ENCODE results near the gene EDN3. TPM values are rescaled to one million over a fixed set of nuclear protein-coding genes. Genes with fewer than 3 reads are reported as not detected.

The EDN3 gene
- 10 to 100 TPM in 1 of 2 donors, 1 to 10 TPM in 1; 6.5 to 31.1 TPM for total RNA-seq
- 1 to 10 TPM; 7.7 to 9.1 TPM for polyA plus RNA-seq (ENCODE audit: insufficient read length in 2 of 2)
- long read RNA-seq, donor 1, partial matches to known transcripts = 6 of 8 reads
- long read RNA-seq, donor 1, other reads (novel, unspliced or antisense) = 0 of 8 reads
- long read RNA-seq, donor 2 = 0 reads
- long read RNA-seq, donor 3, partial matches to known transcripts = 0 of 8 reads
- long read RNA-seq, donor 3, other reads (novel, unspliced or antisense) = 0 of 8 reads
- long read RNA-seq, donor 4, partial matches to known transcripts = 0 of 2 reads
- long read RNA-seq, donor 4, other reads (novel, unspliced or antisense) = 0 of 2 reads

GRCh38 chr20:59300333-59301081 lies at the start of gene EDN3:
Gene EDN3 (plus strand): TSS chr20:59300611. CDS start chr20:59300813, 202 bp downstream.
- Histone ChIP-seq H3K9me3 (ENCODE audit: control insufficient read depth, insufficient read depth, low read length) (no peaks in the 10 kb centered on the region), H3K4me1 (ENCODE audit: control insufficient read depth, insufficient read depth, low read length) (peaks cover 10% of the 10 kb centered on the region), H3K27ac (ENCODE audit: low read depth, low read length) (peak within 1 kb of the TSS; percentile 25), H3K36me3 (ENCODE audit: control insufficient read depth, insufficient read depth, low read length) (no peaks in the 10 kb centered on the region), H3K4me3 (ENCODE audit: low read depth, low read length) (peak within 1 kb of the TSS; percentile 18), H3K27me3 (ENCODE audit: control insufficient read depth, insufficient read depth, low read length) (peaks cover 31% of the 10 kb centered on the region)
- no peak for DNase-seq (ENCODE audit: low read depth in 4 of 6, low spot score in 6 of 6)
- WGBS (ENCODE audit: insufficient coverage) = under 1% methylated on average over 71 of the region's 77 CpGs

- 100% methylated on average over 1 of the region's 6 CpGs for WGBS (ENCODE audit: insufficient coverage)
These were observed 47.1 kb upstream of the EDN3 start for GRCh38 chr20:59253325-59253724.

GRCh38 chr20:59253779-59254319 lies 46.6 kb upstream of the EDN3 start:
- Histone ChIP-seq H3K4me3 (ENCODE audit: low read depth, low read length) (no peak overlapping the region), H3K27ac (ENCODE audit: low read depth, low read length) (no peak overlapping the region), H3K36me3 (ENCODE audit: control insufficient read depth, insufficient read depth, low read length) (no peaks in the 10 kb centered on the region), H3K4me1 (ENCODE audit: control insufficient read depth, insufficient read depth, low read length) (no peaks in the 10 kb centered on the region), H3K27me3 (ENCODE audit: control insufficient read depth, insufficient read depth, low read length) (peaks cover 3% of the 10 kb centered on the region), H3K9me3 (ENCODE audit: control insufficient read depth, insufficient read depth, low read length) (peaks cover 2% of the 10 kb centered on the region)
- DNase-seq (ENCODE audit: low read depth in 4 of 6, low spot score in 6 of 6) = no peak
- WGBS (ENCODE audit: insufficient coverage) = 66% methylated on average over 4 of the region's 4 CpGs

More at GRCh38 chr20:59253325-59253724, 47.1 kb upstream of the EDN3 start:
- H3K36me3 ChIP-seq (ENCODE audit: control insufficient read depth, insufficient read depth, low read length) = no peaks in the 10 kb centered on the region
- peaks cover 3% of the 10 kb centered on the region for H3K27me3 ChIP-seq (ENCODE audit: control insufficient read depth, insufficient read depth, low read length)
- DNase-seq (ENCODE audit: low read depth in 4 of 6, low spot score in 6 of 6) = no peak
- no peak overlapping the region for H3K4me3 ChIP-seq (ENCODE audit: low read depth, low read length)
- H3K9me3 ChIP-seq (ENCODE audit: control insufficient read depth, insufficient read depth, low read length) = peaks cover 2% of the 10 kb centered on the region
- H3K27ac ChIP-seq (ENCODE audit: low read depth, low read length) = no peak overlapping the region
- H3K4me1 ChIP-seq (ENCODE audit: control insufficient read depth, insufficient read depth, low read length) = no peaks in the 10 kb centered on the region

- DNase-seq (ENCODE audit: low read depth in 4 of 6, low spot score in 6 of 6) = no peak
- Histone ChIP-seq H3K9me3 (ENCODE audit: control insufficient read depth, insufficient read depth, low read length) (peaks cover 2% of the 10 kb centered on the region), H3K36me3 (ENCODE audit: control insufficient read depth, insufficient read depth, low read length) (no peaks in the 10 kb centered on the region), H3K4me1 (ENCODE audit: control insufficient read depth, insufficient read depth, low read length) (no peaks in the 10 kb centered on the region), H3K27me3 (ENCODE audit: control insufficient read depth, insufficient read depth, low read length) (peaks cover 3% of the 10 kb centered on the region), H3K27ac (ENCODE audit: low read depth, low read length) (no peak overlapping the region), H3K4me3 (ENCODE audit: low read depth, low read length) (no peak overlapping the region)
- 76% methylated on average over 4 of the region's 5 CpGs for WGBS (ENCODE audit: insufficient coverage)
These were observed 45.2 kb upstream of the EDN3 start for GRCh38 chr20:59255256-59255655.

- 100% methylated on average over 1 of the region's 2 CpGs for whole genome bisulfite sequencing (ENCODE audit: insufficient coverage)
- no peak overlapping the region for H3K4me3 ChIP-seq (ENCODE audit: low read depth, low read length)
These were observed 42.2 kb upstream of the EDN3 start for GRCh38 chr20:59258221-59258621.

GRCh38 chr20:59259946-59260345 lies 40.5 kb upstream of the EDN3 start:
- H3K4me1 ChIP-seq (ENCODE audit: control insufficient read depth, insufficient read depth, low read length) = no peaks in the 10 kb centered on the region
- no peak for DNase-seq (ENCODE audit: low read depth in 4 of 6, low spot score in 6 of 6)
- H3K36me3 ChIP-seq (ENCODE audit: control insufficient read depth, insufficient read depth, low read length) = no peaks in the 10 kb centered on the region
- no peak overlapping the region for H3K27ac ChIP-seq (ENCODE audit: low read depth, low read length)
- no peaks in the 10 kb centered on the region for H3K9me3 ChIP-seq (ENCODE audit: control insufficient read depth, insufficient read depth, low read length)
- H3K27me3 ChIP-seq (ENCODE audit: control insufficient read depth, insufficient read depth, low read length) = peaks cover 4% of the 10 kb centered on the region
- no peak overlapping the region for H3K4me3 ChIP-seq (ENCODE audit: low read depth, low read length)
- WGBS (ENCODE audit: insufficient coverage) = 71% methylated on average over 1 of the region's 2 CpGs

More at GRCh38 chr20:59258221-59258621, 42.2 kb upstream of the EDN3 start:
- Histone ChIP-seq H3K9me3 (ENCODE audit: control insufficient read depth, insufficient read depth, low read length) (no peaks in the 10 kb centered on the region), H3K27ac (ENCODE audit: low read depth, low read length) (no peak overlapping the region), H3K36me3 (ENCODE audit: control insufficient read depth, insufficient read depth, low read length) (no peaks in the 10 kb centered on the region), H3K27me3 (ENCODE audit: control insufficient read depth, insufficient read depth, low read length) (peaks cover 3% of the 10 kb centered on the region), H3K4me1 (ENCODE audit: control insufficient read depth, insufficient read depth, low read length) (no peaks in the 10 kb centered on the region)
- DNase-seq (ENCODE audit: low read depth in 4 of 6, low spot score in 6 of 6) = peak in 1 of 6 donors; percentile 56

- no peaks in the 10 kb centered on the region for H3K9me3 ChIP-seq (ENCODE audit: control insufficient read depth, insufficient read depth, low read length)
These were observed 35.1 kb upstream of the EDN3 start for GRCh38 chr20:59265298-59265697.

GRCh38 chr20:59268870-59269269 lies 31.5 kb upstream of the EDN3 start:
- H3K4me1 ChIP-seq (ENCODE audit: control insufficient read depth, insufficient read depth, low read length) = no peaks in the 10 kb centered on the region
- H3K36me3 ChIP-seq (ENCODE audit: control insufficient read depth, insufficient read depth, low read length) = no peaks in the 10 kb centered on the region
- no peak overlapping the region for H3K4me3 ChIP-seq (ENCODE audit: low read depth, low read length)
- 31% methylated on average over 1 of the region's 3 CpGs for WGBS (ENCODE audit: insufficient coverage)
- no peaks in the 10 kb centered on the region for H3K9me3 ChIP-seq (ENCODE audit: control insufficient read depth, insufficient read depth, low read length)
- peaks cover 2% of the 10 kb centered on the region for H3K27me3 ChIP-seq (ENCODE audit: control insufficient read depth, insufficient read depth, low read length)
- H3K27ac ChIP-seq (ENCODE audit: low read depth, low read length) = no peak overlapping the region
- peak in 1 of 6 donors; percentile 64 for DNase-seq (ENCODE audit: low read depth in 4 of 6, low spot score in 6 of 6)

More at GRCh38 chr20:59265298-59265697, 35.1 kb upstream of the EDN3 start:
- Histone ChIP-seq H3K4me1 (ENCODE audit: control insufficient read depth, insufficient read depth, low read length) (no peaks in the 10 kb centered on the region), H3K27me3 (ENCODE audit: control insufficient read depth, insufficient read depth, low read length) (peaks cover 2% of the 10 kb centered on the region), H3K27ac (ENCODE audit: low read depth, low read length) (no peak overlapping the region), H3K36me3 (ENCODE audit: control insufficient read depth, insufficient read depth, low read length) (no peaks in the 10 kb centered on the region), H3K4me3 (ENCODE audit: low read depth, low read length) (no peak overlapping the region)
- no peak for DNase-seq (ENCODE audit: low read depth in 4 of 6, low spot score in 6 of 6)

- no peak overlapping the region for H3K27ac ChIP-seq (ENCODE audit: low read depth, low read length)
- DNase-seq (ENCODE audit: low read depth in 4 of 6, low spot score in 6 of 6) = peak in 1 of 6 donors; percentile 67
- no peaks in the 10 kb centered on the region for H3K36me3 ChIP-seq (ENCODE audit: control insufficient read depth, insufficient read depth, low read length)
- H3K27me3 ChIP-seq (ENCODE audit: control insufficient read depth, insufficient read depth, low read length) = peaks cover 2% of the 10 kb centered on the region
- H3K4me3 ChIP-seq (ENCODE audit: low read depth, low read length) = no peak overlapping the region
- no peaks in the 10 kb centered on the region for H3K9me3 ChIP-seq (ENCODE audit: control insufficient read depth, insufficient read depth, low read length)
- WGBS (ENCODE audit: insufficient coverage) = no CpG with 5 or more reads among the region's 4 CpGs
- H3K4me1 ChIP-seq (ENCODE audit: control insufficient read depth, insufficient read depth, low read length) = no peaks in the 10 kb centered on the region
These were observed 30.9 kb upstream of the EDN3 start for GRCh38 chr20:59269411-59270025.
